ENCODE measurements around the gene COPS9.

The COPS9 gene

DNA sequence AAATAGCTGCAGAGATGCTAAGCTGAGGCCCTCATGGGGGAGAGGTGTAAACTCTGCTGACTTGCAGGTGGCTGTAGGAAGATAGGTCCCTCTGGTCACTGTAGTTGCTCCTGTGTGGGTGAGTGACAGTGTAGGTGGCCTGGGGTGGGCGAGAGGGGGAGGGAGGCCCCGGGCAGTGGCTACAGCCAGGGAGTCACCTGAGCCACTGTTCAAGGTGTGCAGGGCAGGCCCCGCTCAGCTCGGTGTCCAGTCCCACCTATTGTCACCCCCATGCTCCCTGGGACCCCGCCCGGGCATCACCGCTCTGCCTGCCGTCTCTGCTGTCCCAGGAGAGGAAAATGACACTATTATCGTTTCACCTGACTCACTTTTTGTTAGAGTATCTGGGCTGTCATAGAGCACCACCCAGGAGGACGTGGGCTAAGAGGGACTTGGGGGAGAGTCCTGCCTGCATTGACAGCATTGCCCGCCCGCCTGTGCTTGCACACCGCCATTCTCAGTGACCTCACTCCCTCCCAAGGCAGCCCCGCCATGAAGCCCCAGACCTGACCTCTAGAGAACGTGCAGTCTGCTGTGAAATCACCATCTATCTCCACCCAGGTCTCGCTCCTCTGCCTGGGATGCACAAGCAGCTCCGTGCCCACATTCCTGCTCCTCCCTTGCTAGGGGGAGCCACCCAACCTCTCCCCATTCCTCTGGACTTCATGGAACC, 29.2 kb downstream of the COPS9 start:
- no peak for DNase-seq (ENCODE audit: extremely low read depth, low read depth)
- TF ChIP-seq, protein P1, sequence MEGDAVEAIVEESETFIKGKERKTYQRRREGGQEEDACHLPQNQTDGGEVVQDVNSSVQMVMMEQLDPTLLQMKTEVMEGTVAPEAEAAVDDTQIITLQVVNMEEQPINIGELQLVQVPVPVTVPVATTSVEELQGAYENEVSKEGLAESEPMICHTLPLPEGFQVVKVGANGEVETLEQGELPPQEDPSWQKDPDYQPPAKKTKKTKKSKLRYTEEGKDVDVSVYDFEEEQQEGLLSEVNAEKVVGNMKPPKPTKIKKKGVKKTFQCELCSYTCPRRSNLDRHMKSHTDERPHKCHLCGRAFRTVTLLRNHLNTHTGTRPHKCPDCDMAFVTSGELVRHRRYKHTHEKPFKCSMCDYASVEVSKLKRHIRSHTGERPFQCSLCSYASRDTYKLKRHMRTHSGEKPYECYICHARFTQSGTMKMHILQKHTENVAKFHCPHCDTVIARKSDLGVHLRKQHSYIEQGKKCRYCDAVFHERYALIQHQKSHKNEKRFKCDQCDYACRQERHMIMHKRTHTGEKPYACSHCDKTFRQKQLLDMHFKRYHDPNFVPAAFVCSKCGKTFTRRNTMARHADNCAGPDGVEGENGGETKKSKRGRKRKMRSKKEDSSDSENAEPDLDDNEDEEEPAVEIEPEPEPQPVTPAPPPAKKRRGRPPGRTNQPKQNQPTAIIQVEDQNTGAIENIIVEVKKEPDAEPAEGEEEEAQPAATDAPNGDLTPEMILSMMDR (IDR thresholded peaks at IDR 0.05; ENCODE audit: low read depth, low read length): no peak

DNA sequence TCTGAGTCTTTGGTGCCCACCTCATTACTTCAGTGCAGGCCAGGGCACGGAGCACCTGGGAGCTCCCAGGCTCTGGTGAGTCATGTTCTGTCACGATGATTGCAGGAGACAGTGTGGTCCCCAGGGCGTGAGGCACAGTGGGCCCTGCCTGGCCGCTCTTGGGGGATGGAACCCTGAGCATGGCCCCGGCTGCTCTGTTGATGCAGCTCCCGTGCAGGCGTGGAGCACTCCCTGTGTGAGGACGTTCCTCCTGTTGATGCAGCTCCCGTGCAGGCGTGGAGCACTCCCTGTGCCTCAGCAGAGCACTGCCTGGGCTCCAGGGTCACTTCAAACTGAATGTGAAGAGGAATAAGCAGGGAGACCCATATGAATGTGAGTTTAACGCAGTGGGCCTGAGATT, 30.1 kb downstream of the COPS9 start:
- no peak for DNase-seq (ENCODE audit: extremely low read depth, low read depth)
- TF ChIP-seq, protein P1 (IDR thresholded peaks at IDR 0.05; ENCODE audit: low read depth, low read length): no peak

DNA sequence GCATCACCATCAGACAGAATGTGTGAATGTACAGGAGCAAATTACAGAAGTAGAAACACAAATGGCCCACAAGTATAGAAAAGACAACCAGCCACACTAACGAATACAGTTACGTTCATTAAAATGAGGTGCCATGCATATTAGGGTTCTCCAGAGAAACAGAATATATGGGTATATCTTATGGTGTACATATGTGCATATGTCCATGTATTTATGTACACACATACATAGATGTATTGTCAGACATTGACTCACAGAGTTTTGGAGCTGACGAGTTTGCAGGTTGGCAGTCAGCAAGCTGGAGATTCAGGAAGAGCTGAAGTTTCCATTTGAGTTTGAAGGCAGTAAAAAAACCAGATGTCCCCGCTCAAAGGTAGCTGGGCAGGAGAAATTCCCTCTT, 33.0 kb downstream of the COPS9 start:
- DNase-seq (ENCODE audit: extremely low read depth, low read depth): no peak
- TF ChIP-seq, protein P1 (IDR thresholded peaks at IDR 0.05; ENCODE audit: low read depth, low read length): no peak

DNA sequence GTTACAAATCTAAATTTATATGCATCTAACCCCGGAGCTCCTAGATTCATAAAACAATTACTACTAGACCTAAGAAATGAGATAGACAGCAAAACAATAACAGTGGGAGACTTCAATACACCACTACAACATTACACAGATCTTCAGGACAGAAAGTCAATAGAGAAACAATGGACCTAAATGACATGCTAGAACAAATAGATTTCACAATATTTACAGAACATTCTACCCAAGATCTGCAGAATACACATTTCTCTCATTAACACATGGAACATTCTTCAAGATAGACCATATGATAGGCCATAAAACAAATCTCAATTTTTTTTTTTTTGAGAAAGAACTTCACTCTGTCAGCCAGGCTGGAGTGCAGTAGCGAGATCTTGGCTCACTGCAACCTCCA, 37.8 kb downstream of the COPS9 start:
- TF ChIP-seq, protein P1 (IDR thresholded peaks at IDR 0.05; ENCODE audit: low read depth, low read length): no peak
- DNase-seq (ENCODE audit: extremely low read depth, low read depth): no peak

DNA sequence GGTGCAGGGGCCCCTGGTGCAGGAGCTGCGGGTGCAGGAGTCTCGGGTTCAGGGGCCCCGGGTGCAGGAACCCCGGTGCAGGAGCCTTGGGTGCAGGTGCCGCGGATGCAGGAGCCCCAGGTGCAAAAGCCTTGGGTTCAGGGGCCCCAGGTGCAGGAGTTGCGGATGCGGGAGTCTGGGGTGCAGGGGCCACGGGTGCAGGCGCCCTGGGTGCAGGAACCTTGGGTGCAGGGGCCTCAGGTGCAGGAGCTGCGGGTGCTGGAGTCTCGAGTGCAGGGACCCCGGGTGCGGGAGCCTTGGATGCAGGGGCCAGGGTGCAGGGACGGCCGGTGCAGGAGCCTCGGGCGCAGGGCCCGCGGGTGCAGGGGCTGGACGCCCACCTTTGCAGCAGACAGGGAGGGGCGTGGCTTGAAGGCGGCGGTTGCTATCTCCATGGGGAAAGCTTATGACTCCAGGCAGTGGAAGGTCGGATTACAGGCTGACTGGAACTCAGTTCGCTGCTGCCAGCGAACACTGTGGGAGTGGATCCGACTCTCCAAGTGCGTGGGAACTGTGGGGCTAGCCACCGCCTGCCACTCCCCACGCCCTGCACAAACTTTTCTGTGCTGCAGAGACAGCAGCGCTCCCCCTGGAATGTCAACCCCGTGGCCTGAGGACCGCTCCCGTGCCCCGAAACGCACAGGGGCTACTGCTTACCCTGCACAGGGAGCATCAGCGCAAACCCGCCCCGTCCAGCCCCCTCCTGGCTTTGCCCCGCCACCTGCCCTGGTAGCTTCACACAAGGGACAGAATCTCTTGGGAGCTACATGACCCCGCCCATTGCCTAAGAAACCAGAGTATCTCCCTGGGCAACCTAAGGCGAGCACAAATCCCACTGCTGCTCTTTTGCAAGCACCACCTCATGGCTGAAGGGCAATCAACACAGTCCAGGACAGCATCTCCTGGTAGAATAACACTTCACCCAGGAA, 40.3 kb downstream of the COPS9 start:
- DNase-seq (ENCODE audit: extremely low read depth, low read depth): no peak
- TF ChIP-seq, protein P1 (IDR thresholded peaks at IDR 0.05; ENCODE audit: low read depth, low read length): no peak

DNA sequence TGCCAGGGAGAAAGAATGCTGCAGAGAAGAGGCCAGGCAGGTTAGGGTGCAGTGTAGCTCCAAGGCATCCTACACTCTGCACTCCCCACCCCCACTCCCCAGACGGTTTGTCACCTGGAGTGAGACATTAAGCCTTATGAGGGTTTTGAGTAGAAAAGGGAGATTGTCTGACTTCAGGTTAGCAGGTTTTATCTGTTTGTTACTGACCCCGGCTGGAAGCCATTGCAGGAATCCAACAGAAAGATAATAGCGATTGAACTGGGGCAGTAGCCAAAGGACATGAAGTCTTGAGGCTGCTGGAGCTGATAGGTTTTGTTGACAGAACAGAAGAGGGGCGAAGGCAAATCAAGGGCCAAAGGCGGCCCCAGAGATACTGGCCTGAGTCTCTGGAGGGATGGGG, 46.8 kb downstream of the COPS9 start:
- TF ChIP-seq, protein P1 (IDR thresholded peaks at IDR 0.05; ENCODE audit: low read depth, low read length): no peak
- no peak for DNase-seq (ENCODE audit: extremely low read depth, low read depth)

DNA sequence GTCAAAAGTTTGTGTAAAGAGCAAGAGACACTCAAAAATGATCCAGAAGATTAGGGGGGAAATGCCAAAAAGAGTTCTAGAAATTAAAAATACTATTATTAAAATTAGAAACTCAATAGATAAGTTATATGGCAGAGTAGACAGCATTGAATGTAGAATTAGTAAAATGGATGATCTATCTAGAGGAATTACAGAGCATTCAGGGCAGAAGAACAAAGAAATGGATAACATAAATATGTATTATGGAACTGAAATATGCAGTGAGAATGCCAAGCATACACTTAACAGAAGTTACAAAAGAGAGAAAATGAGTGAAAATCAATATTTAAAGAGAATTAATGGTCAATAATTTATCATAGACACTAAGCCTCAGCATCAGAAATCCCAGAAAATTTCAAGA, 49.5 kb downstream of the COPS9 start:
- TF ChIP-seq, protein P1 (IDR thresholded peaks at IDR 0.05; ENCODE audit: low read depth, low read length): no peak
- no peak for DNase-seq (ENCODE audit: extremely low read depth, low read depth)

All from AG09319 (cell line).